ENCODE results near the gene STAC2. TPM values are rescaled to one million over a fixed set of nuclear protein-coding genes. Genes with fewer than 3 reads are reported as not detected.
A peak's percentile ranks its signal among the peaks of the same experiment; 100 is the strongest.

Gene STAC2
- total RNA-seq, 1 donor from 2014 or later, result 0.46 TPM

GRCh38 chr17:39166437-39167335 is 59.1 kb downstream of the STAC2 start:
- no peak for TF ChIP-seq CTCF (IDR thresholded peaks at IDR 0.05)
- H3K36me3 ChIP-seq, result no peaks in the 10 kb centered on the region
- intact Hi-C loops (cut with DNase I), result no loop called here
- ATAC-seq (no peak), DNase-seq (no peak)
- no peaks in the 10 kb centered on the region for H3K9me3 ChIP-seq
- H3K4me3 ChIP-seq, result no peak overlapping the region
- no peak overlapping the region for H3K27ac ChIP-seq
- H3K27me3 ChIP-seq, result no peaks in the 10 kb centered on the region
- peaks cover 13% of the 10 kb centered on the region for H3K4me1 ChIP-seq

- no peak for ATAC-seq
Measured at GRCh38 chr17:39165841-39166349, 59.9 kb downstream of the STAC2 start, which contains the start of gene ARL5C. ARL5C (minus strand) TSS chr17:39166161; CDS start chr17:39165760, 401 bp downstream.

GRCh38 chr17:39165178-39165840 is 60.4 kb downstream of the STAC2 start:
- Histone ChIP-seq H3K4me1 (peaks cover 13% of the 10 kb centered on the region), H3K27ac (no peak overlapping the region), H3K27me3 (no peaks in the 10 kb centered on the region), H3K36me3 (no peaks in the 10 kb centered on the region), H3K9me3 (no peaks in the 10 kb centered on the region), H3K4me3 (peak overlapping the region; percentile 59)
- DNase-seq (no peak), ATAC-seq (no peak)
- intact Hi-C loops (cut with DNase I), result no loop called here
- no peak for TF ChIP-seq CTCF (IDR thresholded peaks at IDR 0.05)

More at GRCh38 chr17:39165841-39166349, 59.9 kb downstream of the STAC2 start, which contains the start of gene ARL5C:
- intact Hi-C loops (cut with DNase I), result no loop called here
- Histone ChIP-seq H3K4me3 (peak within 1 kb of the TSS; percentile 59), H3K4me1 (peaks cover 13% of the 10 kb centered on the region), H3K36me3 (no peaks in the 10 kb centered on the region), H3K27me3 (no peaks in the 10 kb centered on the region), H3K27ac (no peak within 1 kb of the TSS), H3K9me3 (no peaks in the 10 kb centered on the region)
- DNase-seq, result no peak
- no peak for TF ChIP-seq CTCF (IDR thresholded peaks at IDR 0.05)

- Histone ChIP-seq H3K4me1 (peaks cover 13% of the 10 kb centered on the region), H3K4me3 (peak overlapping the region; percentile 59), H3K36me3 (no peaks in the 10 kb centered on the region), H3K27ac (no peak overlapping the region), H3K9me3 (no peaks in the 10 kb centered on the region), H3K27me3 (no peaks in the 10 kb centered on the region)
- DNase-seq, result peak; percentile 90
- peak; percentile 93 for ATAC-seq
- intact Hi-C loops (cut with DNase I), result no loop called here
- peak; percentile 75 for TF ChIP-seq CTCF (IDR thresholded peaks at IDR 0.05)
Measured at GRCh38 chr17:39164675-39165143, 61.0 kb downstream of the STAC2 start.

- H3K27me3 ChIP-seq, result no peaks in the 10 kb centered on the region
- DNase-seq, result no peak
- H3K9me3 ChIP-seq, result no peaks in the 10 kb centered on the region
- no peak overlapping the region for H3K27ac ChIP-seq
- H3K4me3 ChIP-seq, result no peak overlapping the region
- no peaks in the 10 kb centered on the region for H3K36me3 ChIP-seq
- H3K4me1 ChIP-seq, result peaks cover 13% of the 10 kb centered on the region
- no peak for ATAC-seq
- intact Hi-C loops (cut with DNase I), result no loop called here
- TF ChIP-seq CTCF (IDR thresholded peaks at IDR 0.05), result no peak
Measured at GRCh38 chr17:39161962-39162361, 63.8 kb downstream of the STAC2 start.

Other genes starting within 250 kb of the STAC2 start
- gene PLXDC1, start 74.3 kb downstream of the STAC2 start, total RNA-seq, result 14.4 TPM
- gene ARL5C, start 59.8 kb downstream of the STAC2 start, total RNA-seq, result not detected
- 27.5 TPM for gene CACNB1, start 28.3 kb downstream of the STAC2 start, total RNA-seq
- 1,449 TPM for gene RPL19, start 25.7 kb downstream of the STAC2 start, total RNA-seq
- gene FBXL20, start 175.7 kb upstream of the STAC2 start, total RNA-seq, result 23.9 TPM
- gene MED1, start 225.3 kb upstream of the STAC2 start, total RNA-seq, result 37.2 TPM
- 53.6 TPM for gene CDK12, start 235.5 kb upstream of the STAC2 start, total RNA-seq